ENCODE measurements around the gene PACRG.

The PACRG gene

GRCh38 chr6:163008626-163009025 lies 280.9 kb downstream of the PACRG start:
- no peak for DNase-seq (ENCODE audit: low read depth)

GRCh38 chr6:163010145-163010544 lies 282.4 kb downstream of the PACRG start:
- no peak for DNase-seq (ENCODE audit: low read depth)

GRCh38 chr6:163014736-163015135 lies 287.0 kb downstream of the PACRG start:
- DNase-seq (ENCODE audit: low read depth) = no peak

- DNase-seq (ENCODE audit: low read depth) = no peak
These were observed 290.0 kb downstream of the PACRG start for GRCh38 chr6:163017801-163018200.

GRCh38 chr6:163019926-163020325 lies 292.2 kb downstream of the PACRG start:
- no peak for DNase-seq (ENCODE audit: low read depth)

GRCh38 chr6:163021054-163021453 lies 293.3 kb downstream of the PACRG start:
- DNase-seq (ENCODE audit: low read depth) = no peak

- DNase-seq (ENCODE audit: low read depth) = no peak
These were observed 295.9 kb downstream of the PACRG start for GRCh38 chr6:163023700-163024099.

GRCh38 chr6:163026893-163027292 lies 299.1 kb downstream of the PACRG start:
- DNase-seq (ENCODE audit: low read depth) = no peak

GRCh38 chr6:163030980-163031379 lies 303.2 kb downstream of the PACRG start:
- no peak for DNase-seq (ENCODE audit: low read depth)

- DNase-seq (ENCODE audit: low read depth) = no peak
These were observed 304.2 kb downstream of the PACRG start for GRCh38 chr6:163031931-163032330.

GRCh38 chr6:163036160-163036645 lies 308.4 kb downstream of the PACRG start:
- DNase-seq (ENCODE audit: low read depth) = no peak

- no peak for DNase-seq (ENCODE audit: low read depth)
These were observed 310.5 kb downstream of the PACRG start for GRCh38 chr6:163038317-163038716.

GRCh38 chr6:163048345-163048744 lies 320.6 kb downstream of the PACRG start:
- DNase-seq (ENCODE audit: low read depth) = no peak

- no peak for DNase-seq (ENCODE audit: low read depth)
These were observed 326.0 kb downstream of the PACRG start for GRCh38 chr6:163053667-163054344.

- DNase-seq (ENCODE audit: low read depth) = no peak
These were observed 326.9 kb downstream of the PACRG start for GRCh38 chr6:163054641-163055040.

GRCh38 chr6:163057260-163057659 lies 329.5 kb downstream of the PACRG start:
- DNase-seq (ENCODE audit: low read depth) = no peak

- no peak for DNase-seq (ENCODE audit: low read depth)
These were observed 335.0 kb downstream of the PACRG start for GRCh38 chr6:163062790-163063189.

GRCh38 chr6:163063561-163063960 lies 335.8 kb downstream of the PACRG start:
- DNase-seq (ENCODE audit: low read depth) = no peak

GRCh38 chr6:163064397-163064796 lies 336.6 kb downstream of the PACRG start:
- DNase-seq (ENCODE audit: low read depth) = no peak

- no peak for DNase-seq (ENCODE audit: low read depth)
These were observed 338.4 kb downstream of the PACRG start for GRCh38 chr6:163066200-163066599.

GRCh38 chr6:163077134-163077533 lies 349.4 kb downstream of the PACRG start:
- DNase-seq (ENCODE audit: low read depth) = no peak

- no peak for DNase-seq (ENCODE audit: low read depth)
These were observed 350.9 kb downstream of the PACRG start for GRCh38 chr6:163078712-163079111.

GRCh38 chr6:163080228-163080627 lies 352.5 kb downstream of the PACRG start:
- no peak for DNase-seq (ENCODE audit: low read depth)

- DNase-seq (ENCODE audit: low read depth) = no peak
These were observed 355.4 kb downstream of the PACRG start for GRCh38 chr6:163083141-163083540.
